Measurements from ENCODE around the gene TLCD3A. TPM values are rescaled to one million over a fixed set of nuclear protein-coding genes. Genes with fewer than 3 reads are reported as not detected.

The TLCD3A gene
- total and polyA plus RNA-seq, 2 donors (not counting 3 experiments of a cell fraction or from before 2014, with no cell fraction given) = 36.6 to 54.1 TPM

- H4K20me1 ChIP-seq (replicated peaks; ENCODE audit: control insufficient read depth, extremely low read depth, insufficient read depth, low read length) = no peaks in the 10 kb centered on the region
- H3K9ac ChIP-seq (replicated peaks; ENCODE audit: extremely low read depth, insufficient read depth, low read length) = no peak overlapping the region
- DNase-seq (ENCODE audit: low read depth, low spot score) (no peak), FAIRE-seq (no peak)
- dilution Hi-C loops (cut with MboI; ENCODE audit: extremely low pct_ligation_motif_present, low sequenced_read_pairs) (loop anchor here (10.0 kb wide), 1 partner anchor 87 kb away; no protein-coding TSS in a partner anchor), intact Hi-C loops (cut with micrococcal nuclease) (no loop called here)
- no peak overlapping the region for H3K4me2 ChIP-seq (ENCODE audit: insufficient read depth, low read length)
- H3K27me3 ChIP-seq (ENCODE audit: control insufficient read depth in 2 of 2, insufficient read depth in 2 of 2, low read length in 2 of 2) = no peaks in the 10 kb centered on the region
- H3K27ac ChIP-seq (ENCODE audit: insufficient read depth, low read depth, low read length) = no peak overlapping the region
- BruUV-seq (replicated peaks) = no TSS peak
- TF ChIP-seq CTCF (IDR thresholded peaks at IDR 0.05; ENCODE audit: extremely low read depth in 1 of 2, insufficient read depth in 1 of 2, low read depth in 1 of 2, low read length in 2 of 2) (no peak), JUN (IDR thresholded peaks at IDR 0.05; ENCODE audit: borderline replicate concordance, insufficient read depth, insufficient read length, low read depth) (no peak), GATA2 (IDR thresholded peaks at IDR 0.05; ENCODE audit: insufficient read depth, insufficient read length, low read depth, low read length) (no peak)
- no peak overlapping the region for H2AFZ ChIP-seq (ENCODE audit: low read depth, low read length)
- H3K36me3 ChIP-seq (ENCODE audit: control insufficient read depth in 2 of 2, extremely low read depth in 1 of 2, insufficient read depth in 2 of 2, low read length in 2 of 2) = peaks cover 10 to 12% of the 10 kb centered on the region in 2 experiments
- POLR2A ChIA-PET = no interaction called here
- H3K9me1 ChIP-seq (replicated peaks; ENCODE audit: control insufficient read depth, extremely low read depth, insufficient read depth, low read length) = no peaks in the 10 kb centered on the region
- no peaks in the 10 kb centered on the region for H3K79me2 ChIP-seq (ENCODE audit: control insufficient read depth, insufficient read depth, low read length)
- CTCF ChIA-PET = interaction anchor here (0.6 to 16.0 kb wide), 3 partner anchors 8 to 281 kb away, joined by 3 to 762 read pairs (median 21); a partner anchor contains a TSS
- no peaks in the 10 kb centered on the region for H3K9me3 ChIP-seq (replicated peaks; ENCODE audit: control insufficient read depth, insufficient read depth, low read length)
- peaks cover 22% of the 10 kb centered on the region for H3K4me1 ChIP-seq (ENCODE audit: control insufficient read depth, extremely low read depth, insufficient read depth, low read length)
- H3K4me3 ChIP-seq (replicated peaks in 1 of 3; ENCODE audit: insufficient read depth in 1 of 3, low read depth in 1 of 3, low read length in 3 of 3) = no peak overlapping the region
These were observed 40.3 kb upstream of the TLCD3A start for GRCh38 chr17:692116-692515.

All from endothelial cell of umbilical vein (primary cell).